NT2/D1 (cell line): ENCODE data around the gene ZNF536.

Source experiments
- SUZ12 ChIP-seq: IDR thresholded peaks from 2 replicates; pipeline ENCODE4 v1.6.1; 2011; ENCODE audit not compliant: insufficient read length, insufficient read depth; ENCODE audit errors: extremely low read depth
- YY1 ChIP-seq: IDR thresholded peaks from 2 replicates; pipeline ENCODE4 v1.6.1; 2011; ENCODE audit not compliant: insufficient read length, insufficient read depth

DNA sequence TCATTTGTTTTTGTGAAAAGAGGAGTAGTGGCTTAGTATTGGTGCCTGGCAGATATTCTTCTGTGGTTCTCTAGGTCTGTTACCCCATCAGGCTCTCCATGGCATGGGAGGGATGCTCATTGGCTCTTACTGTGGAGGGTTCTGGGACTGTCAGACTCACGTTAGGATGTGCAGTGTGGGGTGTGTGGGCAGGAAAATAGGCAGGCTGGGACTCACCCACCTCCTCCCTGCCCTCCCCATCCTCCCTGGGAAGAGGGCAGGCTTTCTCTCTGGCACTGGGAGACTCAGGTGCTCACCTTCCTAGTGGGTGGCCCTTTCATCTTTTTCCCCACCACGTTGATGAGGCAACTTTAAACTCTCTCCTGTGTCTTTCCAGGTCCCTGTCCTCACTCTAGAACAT is 44.2 kb downstream of the ZNF536 start:
- TF ChIP-seq YY1 (no peak), SUZ12 (no peak)
